Inferior parietal cortex (tissue), 1 donor: ENCODE measurements around the gene MED13L.

ENCODE experiments used
- DNase-seq: peaks from one replicate; pipeline ENCODE4 v3.0.0-alpha.2; 2016; ENCODE audit errors: extremely low spot score

The MED13L gene

GRCh38 chr12:116182359-116183063, 95.0 kb downstream of the MED13L start:
- no peak for DNase-seq

DNA sequence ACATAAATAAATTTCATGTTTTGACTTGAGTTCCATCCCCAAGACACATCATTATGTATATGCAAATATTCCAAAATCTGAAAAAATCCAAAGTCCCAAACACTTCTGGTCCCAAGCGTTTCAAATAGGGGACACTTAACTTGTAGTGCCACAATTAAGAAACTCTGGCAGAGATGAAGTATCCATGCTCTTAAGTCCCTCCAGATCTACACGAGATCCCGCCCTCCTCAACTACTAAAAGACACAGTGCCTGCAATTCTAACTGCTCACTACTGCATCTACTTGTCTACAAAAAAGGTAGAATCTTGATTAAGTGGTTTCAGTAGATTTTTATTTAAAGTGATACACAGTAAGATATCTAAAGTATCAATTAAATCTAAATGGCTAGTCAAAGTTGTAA, 97.0 kb downstream of the MED13L start:
- no peak for DNase-seq

DNA sequence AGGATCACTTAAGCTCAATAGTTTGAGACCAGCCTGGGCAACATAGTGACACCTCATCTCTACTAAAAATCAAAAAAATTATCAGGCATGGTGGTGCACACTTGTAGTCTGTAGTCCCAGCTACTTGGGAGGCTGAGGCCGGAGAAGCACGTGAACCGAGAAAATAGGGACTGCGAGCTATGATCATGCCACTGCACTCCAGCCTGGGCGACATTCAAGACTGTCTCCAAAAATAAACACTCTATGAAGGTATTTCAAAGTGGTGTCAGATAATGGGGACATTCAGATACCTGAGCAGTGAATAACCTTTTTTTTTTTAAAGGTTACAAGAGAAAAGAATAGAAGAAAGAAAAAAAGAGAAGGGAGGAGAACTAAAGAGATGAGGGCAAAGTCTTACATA, 98.1 kb downstream of the MED13L start:
- no peak for DNase-seq

DNA sequence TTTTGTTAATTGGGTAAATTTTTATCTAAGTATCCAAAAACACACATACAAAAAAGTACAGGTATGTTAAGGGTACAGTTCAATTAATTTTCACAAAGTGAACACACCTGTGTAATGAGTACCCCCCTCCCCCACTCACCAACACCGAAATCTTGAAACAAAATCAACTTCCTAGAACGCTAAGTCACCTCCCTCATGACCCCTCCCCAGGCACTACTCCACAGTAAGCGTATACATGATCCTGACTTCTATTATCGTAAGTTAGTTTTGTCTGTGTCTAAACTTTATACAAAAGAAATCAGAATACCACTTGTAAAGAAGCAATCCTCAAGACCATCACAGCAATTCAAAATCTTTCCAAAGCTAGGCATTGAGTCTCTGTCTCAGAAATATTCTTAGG, 100.5 kb downstream of the MED13L start:
- no peak for DNase-seq

GRCh38 chr12:116174904-116175303, 102.6 kb downstream of the MED13L start:
- no peak for DNase-seq

- DNase-seq: no peak
These were observed 103.5 kb downstream of the MED13L start for GRCh38 chr12:116174006-116174405.

GRCh38 chr12:116172224-116172849, 105.2 kb downstream of the MED13L start:
- DNase-seq: no peak

GRCh38 chr12:116171549-116171948, 105.9 kb downstream of the MED13L start:
- no peak for DNase-seq

DNA sequence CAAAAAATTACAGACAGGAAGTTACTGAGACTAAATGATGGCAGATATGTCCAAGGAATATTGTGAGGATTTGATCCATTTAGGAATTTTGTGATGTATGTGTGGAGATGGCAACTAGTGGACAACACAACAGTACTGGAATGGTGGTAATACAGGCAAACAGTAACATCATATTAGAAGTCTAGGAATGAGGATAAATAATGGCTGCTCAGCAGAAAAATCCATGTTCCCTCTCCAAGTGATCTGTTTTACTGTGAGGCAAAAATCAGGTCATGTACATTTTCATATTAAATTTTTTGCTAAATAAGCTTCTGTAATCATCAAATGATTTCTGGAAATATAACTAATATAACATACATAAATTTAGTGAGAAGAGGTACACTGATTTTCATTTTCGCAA, 108.4 kb downstream of the MED13L start:
- no peak for DNase-seq

DNA sequence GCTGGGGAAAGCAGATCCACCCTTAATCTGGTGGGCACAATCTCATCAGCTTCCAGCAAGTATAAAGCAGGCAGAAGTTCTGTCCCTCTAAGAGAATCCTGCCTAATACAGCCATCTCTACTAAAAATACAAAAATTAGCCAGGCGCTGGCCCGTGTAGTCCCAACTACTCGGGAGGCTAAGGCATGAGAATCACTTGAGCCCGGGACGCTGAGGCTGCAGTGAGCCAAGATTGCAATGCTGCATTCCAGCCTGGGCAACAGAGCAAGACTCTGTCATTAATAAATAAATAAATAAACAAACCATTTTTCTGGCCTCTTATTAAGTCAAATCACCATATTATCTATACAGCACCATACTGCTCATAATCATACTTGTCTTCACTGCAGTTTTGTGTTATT, 111.2 kb downstream of the MED13L start:
- no peak for DNase-seq

- DNase-seq: no peak
These were observed 112.5 kb downstream of the MED13L start for GRCh38 chr12:116165036-116165425.

- DNase-seq: peak; percentile 36
These were observed 113.0 kb downstream of the MED13L start for GRCh38 chr12:116164250-116165035.

- no peak for DNase-seq
These were observed 115.4 kb downstream of the MED13L start for GRCh38 chr12:116162071-116162470.

- DNase-seq: no peak
These were observed 115.9 kb downstream of the MED13L start for GRCh38 chr12:116161588-116161987.

DNA sequence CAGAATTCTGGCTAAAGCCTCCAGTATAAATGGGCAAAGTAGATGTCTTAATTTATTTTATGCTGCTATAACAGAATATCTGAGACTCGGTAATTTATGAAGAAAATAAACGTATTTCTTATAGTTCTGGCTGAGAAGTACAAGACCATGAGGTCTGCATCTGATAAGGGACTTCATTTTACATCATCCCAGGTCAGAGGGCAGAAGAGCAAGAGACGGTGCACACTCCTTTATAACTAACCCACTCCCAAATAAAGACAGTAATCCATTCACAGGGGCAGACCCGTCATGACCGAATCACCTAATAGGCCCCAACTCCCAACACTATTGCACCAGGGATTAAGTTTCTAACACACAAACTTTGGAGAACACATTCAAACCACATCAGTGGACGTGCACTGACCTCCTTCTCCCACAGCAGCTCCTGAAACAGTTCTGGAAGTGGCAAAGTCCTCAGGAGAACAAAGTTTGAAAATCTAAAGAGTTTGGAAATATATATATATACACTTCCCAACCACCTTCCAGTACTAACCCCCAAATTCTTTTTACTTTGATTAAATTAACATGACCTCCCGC, 116.5 kb downstream of the MED13L start:
- DNase-seq: no peak

GRCh38 chr12:116160231-116160630, 117.3 kb downstream of the MED13L start:
- DNase-seq: no peak

GRCh38 chr12:116159593-116160200, 117.8 kb downstream of the MED13L start:
- DNase-seq: no peak

DNA sequence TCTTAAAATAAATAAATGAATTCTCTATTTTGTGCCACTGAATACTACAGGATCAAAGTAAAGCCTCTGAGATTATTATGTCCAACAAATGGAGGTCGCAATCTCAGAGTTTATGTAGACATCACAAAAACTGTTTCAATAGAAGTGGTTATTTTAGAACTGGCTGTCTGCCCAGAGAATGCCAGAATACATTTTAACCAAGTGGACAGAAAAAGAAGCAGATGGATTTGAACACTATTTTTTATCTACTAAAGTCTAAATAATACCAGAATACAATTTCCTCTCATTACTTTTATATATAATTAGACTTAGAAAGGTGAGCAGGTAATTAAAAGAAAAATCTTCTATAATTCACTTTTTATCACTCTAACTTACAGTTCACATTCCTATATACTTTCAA, 118.3 kb downstream of the MED13L start:
- DNase-seq: peak; percentile 58

GRCh38 chr12:116157845-116158267, 119.6 kb downstream of the MED13L start:
- DNase-seq: no peak

GRCh38 chr12:116156614-116157013, 120.9 kb downstream of the MED13L start:
- no peak for DNase-seq

GRCh38 chr12:116155383-116155782, 122.1 kb downstream of the MED13L start:
- no peak for DNase-seq

DNA sequence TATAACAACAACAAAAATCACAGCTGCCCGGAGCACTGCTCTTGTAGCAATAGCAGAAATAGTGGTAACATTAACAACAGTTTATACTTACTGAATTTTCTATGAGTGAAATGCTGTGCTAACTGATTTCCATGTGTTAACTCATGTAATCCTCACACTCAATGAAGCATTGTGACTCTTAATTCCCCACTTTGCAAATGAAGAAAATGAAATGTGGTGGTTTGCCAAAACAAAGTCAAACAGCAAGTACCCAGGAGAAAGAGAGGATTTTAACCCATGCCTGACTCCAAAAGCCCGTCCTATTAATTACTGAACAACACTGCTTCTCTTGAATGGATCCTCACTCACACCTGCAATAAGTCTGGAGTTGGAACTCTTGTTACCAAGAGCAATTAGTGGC, 123.5 kb downstream of the MED13L start:
- DNase-seq: no peak
